Erythroblast (primary cell): ENCODE data around the gene NTM.
A peak's percentile ranks its signal among the peaks of the same experiment; 100 is the strongest.

Source experiments
- DNase-seq, 2 experiments: peaks; one replicate each; lab custom pipeline; 2025; lab: John Stamatoyannopoulos, UW
- GATA1 ChIP-seq: IDR thresholded peaks from 2 replicates; pipeline ENCODE4 v1.6.1; 2011; ENCODE audit warnings: low read depth, mild to moderate bottlenecking, control low read depth, low read length, moderate library complexity
- POLR2A ChIP-seq: IDR thresholded peaks from 2 replicates; pipeline ENCODE4 v1.6.1; 2011; ENCODE audit warnings: mild to moderate bottlenecking, low read length

Gene NTM

GRCh38 chr11:131690776-131691175 lies 320.4 kb downstream of the NTM start:
- no peak for DNase-seq
- TF ChIP-seq POLR2A (no peak), GATA1 (no peak)

GRCh38 chr11:131691181-131692041 lies 321.0 kb downstream of the NTM start:
- no peak for TF ChIP-seq POLR2A
- no peak for TF ChIP-seq GATA1
- DNase-seq: peak; percentile 13 to 48

- no peak for DNase-seq
- no peak for TF ChIP-seq POLR2A
- TF ChIP-seq GATA1: no peak
Measured at GRCh38 chr11:131692151-131692550, 321.7 kb downstream of the NTM start.

GRCh38 chr11:131692961-131693360 lies 322.5 kb downstream of the NTM start:
- no peak for DNase-seq
- no peak for TF ChIP-seq GATA1
- no peak for TF ChIP-seq POLR2A

DNA sequence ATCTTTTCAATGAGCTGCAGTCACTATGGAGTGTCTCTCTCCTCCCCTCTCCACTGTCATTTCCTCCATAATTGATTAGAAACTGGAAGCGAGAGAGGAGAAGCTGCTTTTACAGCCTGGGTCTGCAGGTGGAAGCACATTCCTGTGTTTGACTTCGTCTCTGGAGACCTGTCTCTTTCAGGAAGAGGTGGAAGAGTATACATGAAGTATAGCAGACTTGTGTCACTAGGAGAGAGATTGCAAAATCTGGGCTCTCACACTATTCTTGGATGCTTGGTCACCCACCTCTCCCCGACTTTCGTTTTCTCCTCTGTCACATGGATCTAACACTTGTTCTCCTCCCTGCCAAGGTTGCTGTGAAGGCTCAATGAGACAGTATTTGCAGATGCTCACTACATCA lies 323.3 kb downstream of the NTM start:
- TF ChIP-seq POLR2A: no peak
- TF ChIP-seq GATA1: no peak
- DNase-seq: no peak

GRCh38 chr11:131694526-131695424 lies 324.4 kb downstream of the NTM start:
- TF ChIP-seq GATA1 (no peak), POLR2A (no peak)
- peak; percentile 66 to 81 for DNase-seq

DNA sequence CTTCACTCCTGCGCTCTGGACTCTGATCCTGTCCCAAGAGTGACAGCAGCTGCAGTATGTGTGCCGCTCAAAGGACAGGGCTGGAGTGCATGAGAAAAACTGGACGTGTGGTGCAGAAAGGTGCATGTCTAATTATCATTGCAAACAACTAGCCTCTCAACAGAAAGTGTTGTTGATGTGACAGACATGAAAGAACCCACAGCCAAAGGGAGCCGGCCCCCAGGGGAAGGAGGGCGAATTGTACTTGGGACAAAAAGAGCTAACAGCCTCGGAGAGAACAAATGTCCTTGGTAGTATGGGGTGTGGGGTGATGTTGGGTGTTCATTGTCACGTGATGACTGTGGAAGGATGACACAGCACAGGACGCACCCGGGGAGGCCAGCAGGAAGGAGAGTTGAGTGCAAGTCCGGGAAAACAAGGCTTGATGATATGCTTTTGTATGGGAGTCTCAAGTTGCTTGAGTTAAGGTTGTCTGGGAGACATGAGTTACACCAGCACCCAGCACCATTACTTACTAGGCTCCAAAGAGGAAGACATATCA lies 325.5 kb downstream of the NTM start:
- no peak for DNase-seq
- no peak for TF ChIP-seq POLR2A
- no peak for TF ChIP-seq GATA1

DNA sequence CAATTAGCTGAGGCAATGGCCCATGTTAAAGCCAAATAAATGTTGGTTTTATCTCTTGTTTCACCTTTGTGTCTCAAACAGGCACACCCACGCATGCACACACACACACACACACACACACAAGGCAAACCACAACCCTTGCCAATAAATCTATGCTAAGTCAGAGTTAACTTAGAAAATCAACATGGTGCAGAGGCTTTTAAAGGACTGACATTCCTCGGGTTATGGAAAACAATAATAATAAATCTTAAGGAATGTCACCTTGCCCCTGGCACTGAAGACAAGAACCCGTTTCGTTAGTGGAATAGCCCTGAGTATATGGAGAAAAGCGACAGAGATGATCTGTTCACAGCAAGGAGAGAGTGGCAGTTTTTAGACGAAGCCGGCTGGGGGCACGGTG lies 326.3 kb downstream of the NTM start:
- TF ChIP-seq GATA1: no peak
- no peak for TF ChIP-seq POLR2A
- no peak for DNase-seq

DNA sequence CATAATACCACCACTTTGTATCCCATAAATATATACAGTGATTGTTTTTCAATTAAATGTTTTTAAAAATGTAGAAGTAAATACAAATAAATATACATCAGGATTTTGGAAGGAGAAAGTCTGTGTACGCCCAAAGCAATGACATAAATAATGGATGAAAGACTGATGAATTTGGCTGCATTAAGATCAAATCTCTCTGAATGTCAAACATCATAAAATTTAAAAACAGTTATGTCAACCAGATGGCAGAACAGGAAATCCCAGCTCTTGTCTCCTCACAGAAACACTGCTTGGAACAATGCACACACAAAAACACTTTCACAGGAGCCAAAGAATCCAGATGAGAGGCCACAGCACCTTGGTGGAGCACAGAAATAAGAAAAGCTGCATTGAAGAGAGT lies 332.9 kb downstream of the NTM start:
- TF ChIP-seq GATA1 (no peak), POLR2A (no peak)

DNA sequence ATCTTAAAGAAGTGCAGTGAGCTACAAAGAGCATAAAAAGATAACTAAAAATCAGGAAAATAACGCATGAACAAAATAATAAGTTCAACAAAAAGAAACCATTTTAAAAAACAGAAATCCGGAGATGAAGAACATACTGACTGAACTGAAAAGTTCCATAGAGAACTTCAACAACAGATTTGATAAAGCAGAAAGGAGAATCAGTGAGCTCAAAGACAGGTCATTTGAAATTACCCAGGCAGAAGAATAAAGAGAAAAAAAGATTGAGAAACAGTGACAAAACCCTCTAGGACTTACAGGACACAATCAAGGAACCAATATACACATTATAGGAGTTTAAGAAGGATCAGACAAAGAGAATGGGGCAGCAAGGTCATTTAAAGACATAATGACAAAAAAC lies 334.3 kb downstream of the NTM start:
- DNase-seq: no peak
- TF ChIP-seq GATA1: no peak
- TF ChIP-seq POLR2A: no peak

More for the DNA sequence above, 332.9 kb downstream of the NTM start:
- no peak for DNase-seq

- DNase-seq: no peak
- TF ChIP-seq POLR2A: no peak
- TF ChIP-seq GATA1: no peak
Measured at GRCh38 chr11:131710511-131710910, 340.1 kb downstream of the NTM start.

DNA sequence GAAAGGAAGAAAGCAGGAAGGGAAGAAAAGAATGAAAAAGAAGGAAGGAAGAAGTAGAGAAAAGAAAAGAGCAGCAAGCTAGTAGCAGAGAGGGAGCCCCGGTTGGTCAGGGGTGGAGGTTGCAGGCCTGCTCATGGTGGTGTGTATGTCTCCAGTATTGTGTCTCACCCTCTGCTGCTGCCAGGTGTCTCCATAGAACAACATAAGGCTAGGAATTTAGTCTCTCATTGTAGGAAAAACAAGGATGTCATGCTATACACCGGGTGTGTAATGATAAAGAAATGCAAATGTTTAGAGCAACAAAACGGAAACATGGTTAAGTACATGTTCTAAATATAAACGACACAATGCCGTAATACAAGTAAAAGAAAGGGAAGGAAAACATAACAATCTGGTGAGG lies 342.5 kb downstream of the NTM start:
- DNase-seq: no peak
- TF ChIP-seq GATA1: no peak
- no peak for TF ChIP-seq POLR2A

DNA sequence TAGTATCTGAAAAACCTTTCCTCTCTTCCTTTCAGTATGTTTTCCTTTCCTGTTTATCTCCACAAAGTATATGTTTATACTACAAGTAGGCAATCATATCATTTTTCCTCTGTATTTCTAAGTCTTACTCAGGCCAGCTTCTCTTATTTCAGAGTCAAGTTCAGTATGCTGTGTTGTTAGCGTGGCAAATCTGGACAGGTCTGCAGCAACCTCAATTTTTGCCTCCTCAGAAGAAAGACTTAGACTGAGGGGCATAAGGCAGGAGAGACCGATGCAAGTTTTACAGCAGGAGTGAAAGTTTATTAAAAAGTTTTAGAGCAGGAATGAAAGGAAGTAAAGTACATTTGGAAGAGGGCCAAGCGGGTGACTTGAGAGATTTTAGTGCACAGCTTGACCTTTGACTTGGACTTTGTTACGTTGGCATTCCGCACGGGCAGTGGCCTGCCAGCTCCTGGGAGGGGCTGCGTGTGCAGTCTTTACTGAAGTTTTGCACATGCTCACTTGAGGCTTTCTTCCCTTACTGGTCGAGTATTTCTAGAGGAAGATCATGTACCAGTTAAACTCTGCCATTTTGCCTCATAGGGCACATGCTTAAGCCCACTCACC lies 343.2 kb downstream of the NTM start:
- TF ChIP-seq POLR2A (no peak), GATA1 (no peak)
- no peak for DNase-seq

DNA sequence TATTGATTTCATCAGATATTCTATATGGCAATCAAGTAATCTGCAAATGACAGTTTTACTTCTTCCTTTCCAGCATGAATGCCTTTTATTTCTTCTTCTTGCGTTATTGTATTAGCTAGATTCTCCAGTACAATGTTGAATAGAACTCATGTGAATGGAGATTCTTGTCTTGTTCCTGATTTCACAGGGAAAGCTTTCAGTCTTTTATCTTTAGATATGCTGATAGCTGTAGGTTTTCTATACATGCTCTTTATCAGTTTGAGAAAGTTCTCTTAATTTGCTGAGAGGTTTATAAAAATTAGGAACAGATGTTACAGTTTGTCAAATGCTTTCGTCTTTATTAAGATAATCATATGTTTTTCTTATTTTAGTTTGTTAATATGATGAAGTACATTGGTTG lies 347.2 kb downstream of the NTM start:
- DNase-seq: no peak
- TF ChIP-seq GATA1 (no peak), POLR2A (no peak)
